Measurements from ENCODE around the gene MAPKAP1.

DNA sequence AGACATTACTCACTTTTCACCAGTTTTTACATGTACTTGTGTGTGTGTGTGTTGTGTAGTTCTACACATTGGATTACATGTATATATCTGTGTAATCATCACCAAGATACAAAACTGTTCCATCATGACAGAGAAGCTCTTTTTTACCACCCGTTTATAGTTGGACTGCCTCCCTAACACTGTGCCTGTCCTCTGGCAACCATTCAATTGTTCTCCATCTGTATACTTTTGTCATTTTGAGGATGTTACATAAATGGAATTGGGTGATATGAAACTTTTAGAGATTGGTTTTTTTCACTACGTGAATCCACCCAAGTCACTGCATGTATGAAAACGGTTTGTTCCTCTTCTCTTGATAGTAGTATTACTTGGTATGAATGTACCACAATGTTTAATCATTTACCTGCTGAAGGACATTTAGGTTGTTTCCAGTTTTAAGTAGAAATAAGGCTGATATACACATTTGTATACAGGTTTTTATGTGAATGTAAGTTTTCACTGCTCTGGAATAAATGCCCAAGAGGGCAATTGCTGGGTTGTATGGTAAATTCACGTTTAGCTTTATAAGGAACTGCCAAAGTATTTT, 126.2 kb downstream of the MAPKAP1 start:
- TF ChIP-seq, protein P1, sequence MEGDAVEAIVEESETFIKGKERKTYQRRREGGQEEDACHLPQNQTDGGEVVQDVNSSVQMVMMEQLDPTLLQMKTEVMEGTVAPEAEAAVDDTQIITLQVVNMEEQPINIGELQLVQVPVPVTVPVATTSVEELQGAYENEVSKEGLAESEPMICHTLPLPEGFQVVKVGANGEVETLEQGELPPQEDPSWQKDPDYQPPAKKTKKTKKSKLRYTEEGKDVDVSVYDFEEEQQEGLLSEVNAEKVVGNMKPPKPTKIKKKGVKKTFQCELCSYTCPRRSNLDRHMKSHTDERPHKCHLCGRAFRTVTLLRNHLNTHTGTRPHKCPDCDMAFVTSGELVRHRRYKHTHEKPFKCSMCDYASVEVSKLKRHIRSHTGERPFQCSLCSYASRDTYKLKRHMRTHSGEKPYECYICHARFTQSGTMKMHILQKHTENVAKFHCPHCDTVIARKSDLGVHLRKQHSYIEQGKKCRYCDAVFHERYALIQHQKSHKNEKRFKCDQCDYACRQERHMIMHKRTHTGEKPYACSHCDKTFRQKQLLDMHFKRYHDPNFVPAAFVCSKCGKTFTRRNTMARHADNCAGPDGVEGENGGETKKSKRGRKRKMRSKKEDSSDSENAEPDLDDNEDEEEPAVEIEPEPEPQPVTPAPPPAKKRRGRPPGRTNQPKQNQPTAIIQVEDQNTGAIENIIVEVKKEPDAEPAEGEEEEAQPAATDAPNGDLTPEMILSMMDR (IDR thresholded peaks at IDR 0.05; ENCODE audit: borderline replicate concordance, extremely low read depth, low read length, poor library complexity, severe bottlenecking): no peak
- no peak for TF ChIP-seq EZH2 (IDR thresholded peaks at IDR 0.05; ENCODE audit: borderline replicate concordance, low read depth, low read length, severe bottlenecking)

Measured in DND-41 (cell line).